ENCODE measurements around the gene RNU1-3. TPM values are rescaled to one million over a fixed set of nuclear protein-coding genes. Genes with fewer than 3 reads are reported as not detected.
"Not testable (repeated sequence)": the region's sequence is repeated elsewhere in the genome, so short reads cannot be mapped to it uniquely, and the experiment has no call there.

Gene RNU1-3
- total RNA-seq, 2 donors from 2014 or later = 1,159 to 2,517 TPM

GRCh38 chr1:16690971-16691682 is 24.4 kb upstream of the RNU1-3 start:
- DNase-seq; H3K27ac ChIP-seq; H3K9me3 ChIP-seq; H3K4me1 ChIP-seq; H3K4me3 ChIP-seq; H3K27me3 ChIP-seq; intact Hi-C loops (cut with DNase I); H3K36me3 ChIP-seq; H3K9ac ChIP-seq (ENCODE audit: low read depth in 2 of 2, low read length in 2 of 2): not testable (repeated sequence)

DNA sequence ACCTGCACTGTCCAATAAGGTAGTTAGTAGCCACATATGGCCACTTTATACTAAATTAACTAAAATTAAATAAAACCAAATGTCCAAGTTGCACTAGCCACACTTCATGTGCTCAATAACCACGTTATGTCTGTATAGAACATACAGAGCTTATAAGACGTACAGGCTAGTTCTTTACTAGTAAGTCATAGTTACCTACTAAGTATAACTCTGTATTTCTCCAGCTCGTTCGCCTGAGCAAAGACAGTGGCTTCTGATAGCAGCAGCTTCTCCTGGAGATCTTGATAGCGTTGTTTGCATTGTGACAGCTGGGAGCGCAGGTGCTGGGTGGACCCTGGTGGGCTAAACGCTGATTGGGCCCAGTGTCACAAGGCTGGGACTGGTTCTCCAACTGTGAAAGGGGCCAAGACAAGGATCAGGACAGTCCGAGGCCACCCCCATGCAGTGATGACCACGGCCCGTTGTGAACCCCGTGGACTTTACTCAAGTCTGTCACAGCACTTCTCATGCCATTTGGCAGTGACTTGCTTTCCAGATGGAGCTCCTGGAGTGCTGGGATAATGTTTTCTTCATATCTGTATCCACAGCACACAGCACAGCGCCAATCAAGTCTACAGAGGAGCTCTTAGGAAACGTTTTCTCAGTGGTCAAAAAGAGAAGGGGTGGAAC is 20.5 kb upstream of the RNU1-3 start:
- H3K36me3 ChIP-seq; intact Hi-C loops (cut with DNase I); H3K4me3 ChIP-seq; H3K27me3 ChIP-seq; H3K9ac ChIP-seq (ENCODE audit: low read depth in 2 of 2, low read length in 2 of 2); DNase-seq; H3K27ac ChIP-seq; H3K4me1 ChIP-seq; H3K9me3 ChIP-seq: not testable (repeated sequence)

DNA sequence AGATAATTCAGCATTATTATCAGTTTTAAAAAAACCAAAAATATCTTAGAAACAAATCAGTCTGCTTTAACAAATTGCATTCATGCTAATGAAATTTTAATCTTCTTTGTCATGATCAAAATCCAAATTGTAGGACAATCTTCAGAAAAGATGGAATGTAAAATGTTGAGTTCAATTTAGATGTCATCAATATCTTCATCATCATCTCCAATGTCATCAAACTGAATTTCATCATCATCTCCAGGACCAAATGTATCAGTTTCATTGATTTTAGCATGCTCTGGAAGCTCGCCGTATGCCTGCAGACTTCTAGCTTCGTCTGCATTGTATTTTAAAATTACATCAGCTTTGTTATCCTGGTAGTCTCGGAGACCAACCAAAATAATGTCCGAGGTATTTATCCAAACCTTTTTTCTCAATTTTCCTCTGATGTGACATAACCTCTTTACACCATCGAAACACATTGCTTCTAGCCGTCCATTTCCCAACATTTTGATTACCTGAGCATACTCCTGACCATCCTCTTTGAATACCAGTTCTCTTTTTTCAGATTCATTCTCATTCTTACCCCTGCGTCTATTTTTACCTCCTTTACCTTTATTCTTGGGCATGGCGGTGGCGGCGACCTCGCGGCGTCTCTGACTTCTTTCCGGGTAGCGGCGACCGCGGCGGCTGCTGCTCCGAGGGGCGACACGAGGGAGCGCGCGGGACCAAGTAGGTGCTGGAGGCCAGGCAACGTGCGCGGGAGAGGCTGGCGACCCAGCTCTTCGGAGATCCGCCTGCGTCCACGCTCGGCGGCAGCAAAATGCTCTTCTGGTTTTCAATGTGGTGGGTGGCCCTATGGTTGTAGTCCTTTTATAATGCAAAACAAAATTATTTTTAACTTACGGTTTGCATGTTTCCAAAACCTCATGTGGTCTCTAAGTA is 19.0 kb upstream of the RNU1-3 start:
- DNase-seq; H3K36me3 ChIP-seq; H3K9me3 ChIP-seq; H3K4me3 ChIP-seq; intact Hi-C loops (cut with DNase I); H3K9ac ChIP-seq (ENCODE audit: low read depth in 2 of 2, low read length in 2 of 2); H3K27me3 ChIP-seq; H3K4me1 ChIP-seq; H3K27ac ChIP-seq: not testable (repeated sequence)

GRCh38 chr1:16684738-16685337 is 18.1 kb upstream of the RNU1-3 start:
- TF ChIP-seq, protein P1, sequence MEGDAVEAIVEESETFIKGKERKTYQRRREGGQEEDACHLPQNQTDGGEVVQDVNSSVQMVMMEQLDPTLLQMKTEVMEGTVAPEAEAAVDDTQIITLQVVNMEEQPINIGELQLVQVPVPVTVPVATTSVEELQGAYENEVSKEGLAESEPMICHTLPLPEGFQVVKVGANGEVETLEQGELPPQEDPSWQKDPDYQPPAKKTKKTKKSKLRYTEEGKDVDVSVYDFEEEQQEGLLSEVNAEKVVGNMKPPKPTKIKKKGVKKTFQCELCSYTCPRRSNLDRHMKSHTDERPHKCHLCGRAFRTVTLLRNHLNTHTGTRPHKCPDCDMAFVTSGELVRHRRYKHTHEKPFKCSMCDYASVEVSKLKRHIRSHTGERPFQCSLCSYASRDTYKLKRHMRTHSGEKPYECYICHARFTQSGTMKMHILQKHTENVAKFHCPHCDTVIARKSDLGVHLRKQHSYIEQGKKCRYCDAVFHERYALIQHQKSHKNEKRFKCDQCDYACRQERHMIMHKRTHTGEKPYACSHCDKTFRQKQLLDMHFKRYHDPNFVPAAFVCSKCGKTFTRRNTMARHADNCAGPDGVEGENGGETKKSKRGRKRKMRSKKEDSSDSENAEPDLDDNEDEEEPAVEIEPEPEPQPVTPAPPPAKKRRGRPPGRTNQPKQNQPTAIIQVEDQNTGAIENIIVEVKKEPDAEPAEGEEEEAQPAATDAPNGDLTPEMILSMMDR (IDR thresholded peaks at IDR 0.05) = peak; percentile 28
- intact Hi-C loops (cut with DNase I) = not testable (repeated sequence)

DNA sequence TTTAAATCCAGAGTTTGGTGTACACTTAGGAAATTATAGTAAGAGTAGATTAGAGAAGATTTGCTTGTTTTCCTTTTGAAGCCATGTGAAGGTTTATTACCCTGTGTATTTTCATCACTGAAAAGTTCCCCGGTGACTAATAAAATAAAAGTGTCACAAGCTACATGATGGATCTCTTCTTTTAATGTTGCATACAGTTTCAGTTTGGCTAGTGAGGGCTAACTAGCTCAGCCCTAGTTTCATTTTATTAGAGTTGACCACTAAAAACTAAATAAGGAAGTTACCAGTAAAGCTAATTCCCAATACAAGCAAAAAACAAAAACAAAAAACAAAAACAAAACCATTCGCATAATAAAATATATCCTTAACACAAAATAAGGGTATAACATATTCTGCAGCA is 17.4 kb upstream of the RNU1-3 start:
- H3K9me3 ChIP-seq; DNase-seq; H3K27ac ChIP-seq; H3K4me1 ChIP-seq; H3K9ac ChIP-seq (ENCODE audit: low read depth in 2 of 2, low read length in 2 of 2); H3K27me3 ChIP-seq; H3K4me3 ChIP-seq; H3K36me3 ChIP-seq; intact Hi-C loops (cut with DNase I): not testable (repeated sequence)

More at GRCh38 chr1:16684738-16685337, 18.1 kb upstream of the RNU1-3 start:
- not testable (repeated sequence) for H3K4me1 ChIP-seq; H3K27ac ChIP-seq; H3K27me3 ChIP-seq; H3K4me3 ChIP-seq; H3K36me3 ChIP-seq; H3K9ac ChIP-seq (ENCODE audit: low read depth in 2 of 2, low read length in 2 of 2); H3K9me3 ChIP-seq; DNase-seq

GRCh38 chr1:16682803-16683202 is 16.1 kb upstream of the RNU1-3 start:
- H3K36me3 ChIP-seq, H3K27ac ChIP-seq, H3K4me3 ChIP-seq: not testable (repeated sequence)

GRCh38 chr1:16680366-16680765 is 13.6 kb upstream of the RNU1-3 start:
- H3K27ac ChIP-seq; DNase-seq; intact Hi-C loops (cut with DNase I); H3K4me3 ChIP-seq; H3K9ac ChIP-seq (ENCODE audit: low read depth in 2 of 2, low read length in 2 of 2); H3K4me1 ChIP-seq; H3K36me3 ChIP-seq; H3K9me3 ChIP-seq; H3K27me3 ChIP-seq: not testable (repeated sequence)

More at GRCh38 chr1:16682803-16683202, 16.1 kb upstream of the RNU1-3 start:
- intact Hi-C loops (cut with DNase I); H3K27me3 ChIP-seq; H3K9ac ChIP-seq (ENCODE audit: low read depth in 2 of 2, low read length in 2 of 2); H3K4me1 ChIP-seq; DNase-seq; H3K9me3 ChIP-seq: not testable (repeated sequence)

Data from colonic mucosa (tissue), 4 donors.